ENCODE results near the gene HAUS6. TPM values are rescaled to one million over a fixed set of nuclear protein-coding genes. Genes with fewer than 3 reads are reported as not detected.

The HAUS6 gene
- total RNA-seq, 1 donor from 2014 or later = 15.3 TPM

DNA sequence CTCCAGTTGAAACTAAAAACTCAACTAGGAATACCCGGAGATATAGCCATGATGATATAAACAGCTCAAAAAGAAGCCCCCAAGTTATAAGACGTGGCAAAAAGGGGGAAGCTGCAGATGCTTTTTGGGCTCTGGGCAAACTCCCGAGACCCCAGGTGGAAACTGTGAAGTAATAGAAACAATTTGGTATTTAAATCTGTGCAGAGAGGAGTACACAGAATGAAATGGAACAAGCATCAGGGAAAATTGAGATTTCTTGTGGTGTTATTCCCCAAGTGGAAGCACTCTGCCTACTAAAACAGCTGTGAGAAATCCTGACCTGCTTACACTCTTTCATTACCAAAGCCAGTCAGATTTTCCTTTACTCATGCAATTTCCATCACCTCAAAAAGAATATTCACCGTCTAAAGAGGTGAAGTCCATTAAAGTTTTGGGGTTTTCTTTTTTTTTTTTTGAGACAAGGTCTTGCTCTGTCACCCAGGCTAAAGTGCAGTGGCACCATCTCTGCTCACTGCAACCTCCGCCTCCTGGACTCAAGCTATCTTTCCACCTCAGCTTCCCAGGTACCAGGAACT, 93.2 kb downstream of the HAUS6 start:
- Mint-ChIP-seq H3K27me3 (no peaks in the 10 kb centered on the region), H3K4me3 (no peak overlapping the region), H3K36me3 (ENCODE audit: low read depth) (no peaks in the 10 kb centered on the region), H3K27ac (no peak overlapping the region), H3K4me1 (no peaks in the 10 kb centered on the region), H3K9me3 (no peaks in the 10 kb centered on the region)
- ChIA-PET CTCF (no interaction called here), POLR2A (no interaction called here)
- no peak for DNase-seq
- intact Hi-C loops (cut with micrococcal nuclease) = no loop called here
- ATAC-seq (ENCODE audit: low read depth) = no peak
- TF ChIP-seq CTCF (IDR thresholded peaks at IDR 0.05) = no peak

Other genes starting within 250 kb of the HAUS6 start
- 0.02 TPM in 1 of 2 replicates, not detected in the other for gene SAXO1, start 69.7 kb downstream of the HAUS6 start, total RNA-seq
- gene RRAGA, start 53.5 kb downstream of the HAUS6 start, total RNA-seq = 44.6 and 45.0 TPM in 2 replicates
- 13.3 and 16.0 TPM in 2 replicates for gene PLIN2, start 24.6 kb upstream of the HAUS6 start, total RNA-seq
- gene DENND4C, start 127.8 kb upstream of the HAUS6 start, total RNA-seq = 27.1 and 33.4 TPM in 2 replicates